ENCODE results near the gene RAB3D. TPM values are rescaled to one million over a fixed set of nuclear protein-coding genes. Genes with fewer than 3 reads are reported as not detected.

RAB3D gene
- total RNA-seq, 1 experiment from 2014 or later: 29.4 TPM

- H3K79me1 ChIP-seq (ENCODE audit: insufficient read depth, low read depth, low read length, poor library complexity, severe bottlenecking): no peaks in the 10 kb centered on the region
- no peaks in the 10 kb centered on the region; the same call in 1 of the 2 replicates for H3K27me3 ChIP-seq (ENCODE audit: insufficient read depth, low read length)
- H2BK20ac ChIP-seq (ENCODE audit: low read depth, low read length, poor library complexity, severe bottlenecking): no peak overlapping the region
- DNase-seq: no peak
- no peak overlapping the region for H4K91ac ChIP-seq (ENCODE audit: insufficient read length, low read depth, low read length)
- peaks cover under 1% of the 10 kb centered on the region for H3K23me2 ChIP-seq (ENCODE audit: insufficient read length, low read depth, low read length, poor library complexity, severe bottlenecking)
- no peak overlapping the region for H3K23ac ChIP-seq (ENCODE audit: insufficient read length, low read depth, low read length)
- no peak overlapping the region for H2AFZ ChIP-seq (ENCODE audit: low read length)
- no peaks in the 10 kb centered on the region for H3K79me2 ChIP-seq (ENCODE audit: insufficient read depth, low read length)
- H2BK15ac ChIP-seq (ENCODE audit: low read depth, low read length): no peak overlapping the region
- H4K20me1 ChIP-seq (ENCODE audit: control insufficient read depth, insufficient read depth, insufficient read length): no peaks in the 10 kb centered on the region
- peaks cover 9 to 33% of the 10 kb centered on the region in 2 experiments for H3K4me1 Mint-ChIP-seq
- peak overlapping the region; percentile 47 to 80 for H3K4me3 Mint-ChIP-seq
- H2BK12ac ChIP-seq (ENCODE audit: insufficient read length, low read depth, low read length): no peak overlapping the region
- H3K18ac ChIP-seq (ENCODE audit: insufficient read length, low read depth, low read length): no peak overlapping the region
- WGBS (ENCODE audit: extremely low coverage, insufficient read length, low lambda C conversion rate): no CpG with 5 or more reads among the region's 6 CpGs
- peak overlapping the region; percentile 4 for H3K4me2 ChIP-seq (ENCODE audit: insufficient read depth, insufficient read length, low read length)
- no peak overlapping the region for H3K56ac ChIP-seq (ENCODE audit: insufficient read length, low read depth, low read length)
- no peak overlapping the region for H3K27ac Mint-ChIP-seq
- peaks cover 68% of the 10 kb centered on the region for H3K27me3 Mint-ChIP-seq (ENCODE audit: low read depth)
- H3K9ac ChIP-seq (ENCODE audit: extremely low read depth, insufficient read length, low read length): no peak overlapping the region
- no peak overlapping the region for H2AK5ac ChIP-seq (ENCODE audit: insufficient read length, low read length)
- TF ChIP-seq CTCF (conservative IDR thresholded peaks at IDR 0.05): no peak
- no peak overlapping the region for H2BK5ac ChIP-seq (ENCODE audit: insufficient read length, low read length)
- H2BK120ac ChIP-seq (ENCODE audit: low read depth, low read length, poor library complexity, severe bottlenecking): no peak overlapping the region
- peaks cover 2% of the 10 kb centered on the region; the same call in 1 of the 2 replicates for H3K4me1 ChIP-seq (ENCODE audit: insufficient read depth, low read length)
- no peaks in the 10 kb centered on the region for H3K9me3 Mint-ChIP-seq
- H3T11ph ChIP-seq (ENCODE audit: low read length): no peak overlapping the region
- no peak overlapping the region for H4K8ac ChIP-seq (replicated peaks; ENCODE audit: insufficient read length, low read depth, low read length)
- no peak overlapping the region for H4K5ac ChIP-seq (ENCODE audit: insufficient read length, low read depth, low read length)
- H3K14ac ChIP-seq (ENCODE audit: insufficient read depth, low read length): no peak overlapping the region
- no peak overlapping the region for H3K4ac ChIP-seq (ENCODE audit: low read depth, low read length)
- H3K36me3 Mint-ChIP-seq (ENCODE audit: insufficient read depth in 1 of 3, low read depth in 3 of 3): no peaks in the 10 kb centered on the region; a peak in 1 of 7 replicates
- no peaks in the 10 kb centered on the region for H3K9me3 ChIP-seq (ENCODE audit: control insufficient read depth, low read depth, low read length)
- no peak overlapping the region for H3K27ac ChIP-seq (ENCODE audit: insufficient read length, low read depth, low read length)
These were observed 16.6 kb upstream of the RAB3D start for GRCh38 chr19:11356074-11356397.

Data from H9 (cell line).